ENCODE results near the gene MPC1.

The MPC1 gene

GRCh38 chr6:166318649-166319600 is 63.8 kb downstream of the MPC1 start:
- no peak for DNase-seq (ENCODE audit: low read depth)
- no peak overlapping the region for H3K4me3 ChIP-seq (ENCODE audit: low read length)

GRCh38 chr6:166318227-166318626 is 64.5 kb downstream of the MPC1 start:
- no peak for DNase-seq (ENCODE audit: low read depth)
- no peak for TF ChIP-seq CTCF (IDR thresholded peaks at IDR 0.05; ENCODE audit: insufficient read depth, low read depth, low read length, missing control alignments)

More at GRCh38 chr6:166318649-166319600, 63.8 kb downstream of the MPC1 start:
- TF ChIP-seq CTCF (IDR thresholded peaks at IDR 0.05; ENCODE audit: insufficient read depth, low read depth, low read length, missing control alignments): no peak

GRCh38 chr6:166317261-166318212 is 65.2 kb downstream of the MPC1 start:
- no peak for TF ChIP-seq CTCF (IDR thresholded peaks at IDR 0.05; ENCODE audit: insufficient read depth, low read depth, low read length, missing control alignments)
- H3K4me3 ChIP-seq (ENCODE audit: low read length): no peak overlapping the region
- no peak for DNase-seq (ENCODE audit: low read depth)

More at GRCh38 chr6:166318227-166318626, 64.5 kb downstream of the MPC1 start:
- H3K4me3 ChIP-seq (ENCODE audit: low read length): no peak overlapping the region

GRCh38 chr6:166315436-166315835 is 67.3 kb downstream of the MPC1 start:
- no peak for TF ChIP-seq CTCF (IDR thresholded peaks at IDR 0.05; ENCODE audit: insufficient read depth, low read depth, low read length, missing control alignments)
- H3K4me3 ChIP-seq (ENCODE audit: low read length): no peak overlapping the region
- no peak for DNase-seq (ENCODE audit: low read depth)

Data from epithelial cell of esophagus (primary cell).